HG03066 (cell line): ENCODE measurements around the gene SLC24A4.

Source experiments
- ATAC-seq: cut with Tn5 transposase; IDR thresholded peaks from one replicate; pipeline ENCODE4 v1.9.1; 2021; ENCODE audit warnings: low read depth; ENCODE audit not compliant: unreplicated experiment

SLC24A4 gene

DNA sequence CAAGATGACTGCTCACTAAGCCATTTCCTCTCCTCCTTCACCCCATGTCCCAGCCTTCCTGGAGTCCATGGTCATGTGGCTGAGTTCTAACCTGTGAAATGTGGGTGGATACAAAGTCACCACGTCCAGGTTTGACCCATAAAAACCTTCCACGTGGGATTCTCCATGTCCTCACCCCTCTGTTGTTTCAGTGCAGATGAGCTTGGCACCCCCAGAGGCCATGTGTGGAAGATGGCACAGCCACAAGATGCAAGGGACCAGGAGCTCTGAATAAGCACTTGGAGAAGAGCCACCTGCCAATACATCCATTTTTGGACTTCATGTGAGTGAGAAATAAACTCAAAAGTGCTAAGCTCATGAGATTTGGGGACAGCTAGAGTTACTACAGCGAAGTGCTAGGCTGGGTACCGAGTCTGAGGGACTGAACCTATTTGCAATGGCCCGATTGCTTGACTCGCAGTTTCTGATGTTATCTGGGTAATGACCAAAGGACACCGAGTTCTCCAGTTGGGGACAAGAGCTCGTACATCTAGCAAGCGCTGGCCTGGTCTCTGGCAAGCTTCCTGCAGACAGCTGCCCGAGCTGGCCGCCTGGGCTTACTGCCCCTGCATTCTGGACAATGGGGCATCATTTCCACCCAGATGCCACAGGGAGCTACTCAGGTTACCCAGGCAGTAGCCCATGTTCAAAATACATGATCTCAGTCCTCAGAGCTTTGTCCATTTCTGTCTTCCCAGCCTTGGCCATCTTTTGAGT lies 7.7 kb upstream of the SLC24A4 start:
- ATAC-seq, result no peak

DNA sequence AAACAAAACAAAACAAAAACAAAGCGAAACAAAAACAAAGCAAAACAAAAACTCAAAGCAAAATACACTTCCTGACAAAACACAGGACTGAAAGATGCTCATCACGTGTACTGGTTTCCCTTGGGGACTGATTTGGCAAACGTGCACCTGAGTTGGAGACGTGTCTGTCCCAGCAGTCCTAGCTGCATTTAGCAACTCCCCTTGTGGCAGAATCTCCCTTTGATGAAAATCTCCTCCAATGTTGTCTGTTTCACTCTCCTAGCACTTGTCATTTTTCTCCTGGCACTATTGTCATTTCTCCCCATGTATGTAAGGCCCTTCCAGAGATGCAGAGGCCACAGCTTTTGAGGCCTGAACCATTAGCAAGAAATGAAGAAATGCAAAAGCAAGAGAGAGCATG lies 6.8 kb upstream of the SLC24A4 start:
- ATAC-seq, result no peak

DNA sequence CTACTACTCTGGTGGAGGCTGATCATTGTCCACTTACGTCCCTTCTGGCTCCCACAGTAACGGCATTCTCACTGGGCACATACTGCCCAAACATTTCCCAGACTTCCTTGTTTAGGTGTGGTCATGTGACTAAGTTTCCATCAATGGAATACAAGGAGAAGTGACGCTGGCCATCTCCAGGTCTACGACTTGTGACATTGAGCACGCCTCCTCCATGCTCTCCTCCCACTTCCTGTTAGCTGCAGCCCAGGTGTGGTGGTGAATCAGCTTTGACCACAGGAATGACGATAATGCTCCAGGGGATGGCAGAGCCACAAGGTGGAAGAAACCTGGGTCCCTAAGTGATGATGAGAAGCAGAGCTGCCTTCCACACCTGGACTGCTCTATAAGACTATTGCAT lies 6.0 kb upstream of the SLC24A4 start:
- ATAC-seq, result no peak

GRCh38 chr14:92317511-92317910 lies 5.5 kb upstream of the SLC24A4 start:
- no peak for ATAC-seq

GRCh38 chr14:92321701-92322100 lies 1.3 kb upstream of the SLC24A4 start:
- no peak for ATAC-seq

GRCh38 chr14:92322516-92322915 lies 449 bp upstream of the SLC24A4 start:
- ATAC-seq, result no peak

DNA sequence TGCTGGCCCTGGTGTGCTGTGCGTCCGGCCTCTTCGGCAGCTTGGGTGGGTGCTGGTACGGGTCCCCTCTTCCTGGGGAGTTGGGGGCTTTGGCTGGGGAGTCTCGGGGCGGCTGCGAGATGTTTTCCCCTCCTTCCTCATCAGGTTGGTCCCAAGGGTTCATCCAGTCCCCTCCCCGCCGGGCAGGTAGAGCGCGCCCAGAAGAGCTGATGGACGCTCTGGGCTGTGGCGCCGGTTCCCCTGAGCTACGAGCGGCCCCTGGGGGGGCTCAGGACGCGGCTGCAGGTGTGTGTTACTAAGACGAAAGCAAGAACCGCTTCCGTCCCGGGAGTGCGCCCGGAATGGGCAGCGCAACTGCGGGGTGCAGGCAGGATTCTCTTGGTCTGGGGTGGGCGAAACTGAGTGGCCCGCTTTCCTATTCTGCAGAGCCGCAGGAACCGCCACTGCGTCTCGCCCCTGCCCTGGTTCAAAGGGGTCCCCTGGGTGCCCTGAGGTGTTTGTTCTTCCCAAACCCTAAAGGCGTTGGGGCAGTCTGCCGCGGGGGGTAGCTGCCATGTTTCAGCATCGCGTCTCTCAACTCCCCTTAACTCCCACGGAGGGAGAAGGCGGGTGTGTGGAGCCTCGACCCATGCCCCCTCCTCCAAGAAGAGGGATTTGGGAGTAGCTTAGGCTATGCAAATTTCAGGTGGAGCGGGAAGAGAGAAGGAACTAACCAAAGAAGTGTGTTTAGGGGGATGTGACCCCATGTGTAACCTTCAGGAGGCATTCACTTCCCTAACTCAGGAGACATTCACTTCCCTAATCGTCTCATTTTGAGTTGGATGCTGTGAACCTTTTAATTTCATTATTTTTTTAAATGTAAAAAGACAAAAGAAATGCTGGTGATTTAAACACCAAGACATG lies 1.2 kb downstream of the SLC24A4 start:
- ATAC-seq, result no peak

GRCh38 chr14:92325835-92326234 lies 2.9 kb downstream of the SLC24A4 start:
- no peak for ATAC-seq

- no peak for ATAC-seq
Measured at GRCh38 chr14:92328664-92329255, 5.8 kb downstream of the SLC24A4 start.

- no peak for ATAC-seq
Measured at GRCh38 chr14:92334050-92334449, 11.1 kb downstream of the SLC24A4 start.

DNA sequence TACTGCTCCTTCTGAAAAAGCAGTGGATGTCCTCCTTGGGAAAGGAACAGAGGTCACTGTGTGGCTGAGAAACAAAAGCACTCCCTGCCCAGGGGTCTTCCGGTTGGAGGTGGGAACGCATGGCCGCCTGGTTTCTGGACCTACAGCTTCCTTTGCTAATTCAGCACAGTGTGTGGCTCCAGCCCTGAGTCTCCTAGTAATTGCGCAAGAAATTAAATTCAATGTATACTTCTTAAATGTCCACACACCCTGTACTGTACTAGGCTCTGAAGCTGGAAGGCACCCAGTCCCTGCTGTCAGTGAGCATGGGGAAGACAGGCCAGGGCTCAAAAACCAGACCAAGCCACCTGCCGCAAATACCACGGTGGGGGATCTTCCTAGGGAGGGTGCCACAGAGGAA lies 13.4 kb downstream of the SLC24A4 start:
- ATAC-seq, result no peak

- ATAC-seq, result no peak
Measured at GRCh38 chr14:92339426-92339825, 16.5 kb downstream of the SLC24A4 start.

DNA sequence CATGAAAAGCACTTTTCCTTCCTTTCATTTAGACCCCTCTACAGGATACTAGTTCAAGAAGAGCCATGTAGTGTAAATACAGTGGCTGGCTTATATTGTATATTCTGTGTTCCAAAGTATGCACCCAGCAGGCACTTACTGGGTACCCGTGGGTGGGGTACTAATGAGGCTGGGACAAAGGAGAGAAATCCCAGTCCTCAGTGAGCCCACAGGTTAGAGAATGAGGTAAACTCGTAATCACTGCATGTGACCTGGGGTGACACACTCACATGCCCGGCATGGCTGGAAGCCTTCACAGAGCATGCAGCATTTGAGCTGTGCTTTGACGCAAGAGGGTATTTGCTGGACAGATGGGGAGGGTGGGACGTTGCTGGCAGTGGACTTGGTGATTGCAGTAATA lies 17.1 kb downstream of the SLC24A4 start:
- no peak for ATAC-seq

- no peak for ATAC-seq
Measured at GRCh38 chr14:92340931-92341330, 18.0 kb downstream of the SLC24A4 start.

GRCh38 chr14:92341791-92342190 lies 18.8 kb downstream of the SLC24A4 start:
- ATAC-seq, result no peak

DNA sequence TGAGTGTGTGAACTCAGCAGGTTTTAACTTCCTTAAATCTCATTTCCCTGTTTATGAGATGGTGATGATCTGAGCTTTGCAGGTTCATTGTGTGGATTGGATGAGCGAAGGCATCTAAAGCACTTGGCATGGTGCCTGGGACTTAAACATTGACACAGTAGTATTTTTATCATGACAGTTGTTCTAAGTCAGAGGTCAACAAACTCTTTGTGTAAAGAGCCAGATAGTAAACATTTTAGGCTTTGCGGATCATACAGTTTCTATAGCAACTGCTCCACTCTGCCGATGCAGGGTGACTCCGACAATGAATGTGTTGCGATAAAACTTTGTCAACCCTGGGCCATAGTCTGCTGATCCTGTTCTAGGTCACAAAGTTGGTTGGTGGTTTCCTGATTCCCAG lies 25.2 kb downstream of the SLC24A4 start:
- no peak for ATAC-seq

GRCh38 chr14:92351750-92352149 lies 28.8 kb downstream of the SLC24A4 start:
- ATAC-seq, result no peak

DNA sequence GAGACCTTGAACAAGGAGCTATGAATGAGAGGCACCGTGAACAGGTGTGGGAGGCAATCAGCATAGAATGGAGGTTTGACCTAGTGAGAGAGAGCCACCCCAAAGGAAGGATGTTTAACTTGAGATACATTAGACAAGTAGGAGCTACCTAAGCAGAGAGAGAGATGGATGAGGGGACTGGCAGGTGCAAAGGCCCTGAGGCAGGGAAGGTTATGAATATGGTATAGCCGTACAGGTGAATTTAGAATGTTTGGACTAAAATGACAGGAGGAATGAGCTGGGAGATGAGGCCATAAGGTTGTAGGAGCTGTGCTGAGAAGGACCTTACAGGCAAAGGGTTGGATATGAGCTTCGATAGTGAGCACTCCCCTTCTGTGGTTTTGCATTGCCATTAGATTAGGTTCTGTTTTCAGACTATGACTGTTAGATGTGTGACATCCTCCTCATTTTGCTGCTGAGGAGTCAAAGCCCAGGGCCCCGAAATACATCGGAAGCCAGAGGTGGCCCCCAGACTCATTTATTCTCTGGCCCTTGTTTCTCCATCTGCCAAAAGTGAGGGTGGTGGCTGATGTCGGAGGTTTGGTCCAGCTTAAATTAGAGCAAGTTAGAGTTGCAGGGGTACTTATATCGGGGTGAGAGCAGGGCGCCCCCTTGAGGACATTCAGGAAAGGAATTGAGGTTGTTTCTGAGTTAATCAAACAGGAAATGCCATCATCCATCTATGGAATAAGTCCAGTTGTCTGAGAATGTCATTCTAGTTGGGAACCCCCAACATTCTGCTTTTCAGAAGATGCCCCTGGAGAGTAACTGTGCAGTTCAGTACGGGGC lies 29.4 kb downstream of the SLC24A4 start:
- no peak for ATAC-seq

DNA sequence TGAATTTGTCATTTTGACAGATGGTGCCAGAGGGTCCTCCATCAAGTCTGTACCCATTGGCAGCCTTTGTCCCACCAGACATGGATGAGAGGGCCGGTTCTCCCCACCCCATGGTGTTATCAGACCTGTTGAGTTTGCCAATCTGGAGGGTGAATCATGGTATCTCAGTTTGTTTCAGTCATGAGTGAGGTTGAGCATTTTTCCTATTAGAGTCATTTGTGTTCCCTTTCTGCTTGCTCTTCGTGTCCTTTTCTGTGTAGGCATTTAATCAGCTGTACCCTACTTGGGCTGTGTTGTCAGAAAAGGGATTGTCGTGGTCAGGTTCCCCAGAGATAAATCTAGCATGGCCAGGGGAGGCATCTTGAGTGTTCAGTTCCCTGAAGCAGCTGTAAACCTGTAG lies 30.5 kb downstream of the SLC24A4 start:
- no peak for ATAC-seq

- ATAC-seq, result no peak
Measured at GRCh38 chr14:92356677-92357076, 33.7 kb downstream of the SLC24A4 start.
